GM13976 (cell line): ENCODE data around the gene HMGN1.
"Not testable (repeated sequence)": the region's sequence is repeated elsewhere in the genome, so short reads cannot be mapped to it uniquely, and the experiment has no call there.

Experiments used
- DNase-seq: peaks from one replicate; pipeline ENCODE4 v3.0.0; 2012; ENCODE audit warnings: low spot score
- in situ Hi-C: fragments of 300-500 bp; cut with MboI; formaldehyde crosslinking; loops from one replicate; pipeline ENCODE4 v1.12.0; 2022; ENCODE audit warnings: low sequenced_read_pairs, mixed read lengths, inconsistent platforms; ENCODE audit not compliant: unreplicated experiment
- TF ChIP-seq, protein P1 (sequence below): IDR thresholded peaks from 2 replicates; pipeline ENCODE4 v1.5.1; 2012; ENCODE audit warnings: borderline replicate concordance, mild to moderate bottlenecking; ENCODE audit not compliant: insufficient read depth; ENCODE audit errors: extremely low read depth, missing control alignments, control extremely low read depth

Gene HMGN1

DNA sequence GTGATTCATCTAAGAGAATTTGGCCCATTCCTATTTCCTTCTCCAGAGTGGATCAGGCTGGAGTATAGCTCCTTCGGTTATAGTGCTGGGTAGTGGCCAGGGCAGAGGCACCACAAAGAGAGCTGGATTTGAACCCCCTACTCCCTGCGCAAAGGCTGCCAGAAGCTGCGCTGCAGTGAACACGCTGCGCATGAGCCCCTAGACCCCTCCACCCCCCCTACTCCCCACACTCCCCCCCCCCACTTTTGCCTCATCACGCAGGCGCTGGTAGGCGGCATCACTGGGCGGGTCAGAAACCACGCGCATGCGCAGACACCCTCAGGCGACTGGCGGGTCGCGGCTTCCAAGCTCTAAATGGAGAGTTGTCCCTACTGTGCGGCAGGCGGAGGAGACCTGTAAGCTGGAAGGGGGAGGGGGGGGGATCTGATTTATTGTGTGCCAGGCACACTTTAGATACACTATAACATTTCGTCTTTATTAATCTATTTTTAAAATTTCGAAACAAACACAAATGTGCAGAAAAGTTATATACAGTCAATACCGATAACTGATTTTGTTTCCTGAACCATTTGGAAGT, 38.7 kb upstream of the HMGN1 start:
- TF ChIP-seq, protein P1, sequence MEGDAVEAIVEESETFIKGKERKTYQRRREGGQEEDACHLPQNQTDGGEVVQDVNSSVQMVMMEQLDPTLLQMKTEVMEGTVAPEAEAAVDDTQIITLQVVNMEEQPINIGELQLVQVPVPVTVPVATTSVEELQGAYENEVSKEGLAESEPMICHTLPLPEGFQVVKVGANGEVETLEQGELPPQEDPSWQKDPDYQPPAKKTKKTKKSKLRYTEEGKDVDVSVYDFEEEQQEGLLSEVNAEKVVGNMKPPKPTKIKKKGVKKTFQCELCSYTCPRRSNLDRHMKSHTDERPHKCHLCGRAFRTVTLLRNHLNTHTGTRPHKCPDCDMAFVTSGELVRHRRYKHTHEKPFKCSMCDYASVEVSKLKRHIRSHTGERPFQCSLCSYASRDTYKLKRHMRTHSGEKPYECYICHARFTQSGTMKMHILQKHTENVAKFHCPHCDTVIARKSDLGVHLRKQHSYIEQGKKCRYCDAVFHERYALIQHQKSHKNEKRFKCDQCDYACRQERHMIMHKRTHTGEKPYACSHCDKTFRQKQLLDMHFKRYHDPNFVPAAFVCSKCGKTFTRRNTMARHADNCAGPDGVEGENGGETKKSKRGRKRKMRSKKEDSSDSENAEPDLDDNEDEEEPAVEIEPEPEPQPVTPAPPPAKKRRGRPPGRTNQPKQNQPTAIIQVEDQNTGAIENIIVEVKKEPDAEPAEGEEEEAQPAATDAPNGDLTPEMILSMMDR: no peak
- DNase-seq: peak; percentile 95
- in situ Hi-C loops: loop anchor here (25.0 kb wide), 1 partner anchor 200 kb away; the partner anchor contains the start of gene PSMG1

DNA sequence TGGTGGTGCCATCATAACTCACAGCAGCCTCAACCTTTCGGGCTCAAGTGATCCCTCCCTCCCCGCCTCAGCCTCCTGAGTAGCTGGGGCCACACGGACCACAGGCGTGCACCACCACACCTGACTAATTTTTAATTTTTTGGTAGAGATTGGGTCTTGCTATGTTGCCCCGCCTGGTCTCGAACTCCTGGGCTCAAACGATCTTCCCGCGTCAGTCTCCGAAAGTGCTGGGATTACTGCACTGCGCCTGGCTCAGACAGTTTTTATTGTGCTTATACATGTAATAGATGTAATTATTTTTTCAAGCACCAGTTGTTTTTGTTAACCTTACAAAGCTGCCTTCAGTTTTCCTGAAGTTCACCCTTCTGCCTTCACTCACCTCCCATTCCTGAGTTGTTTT, 38.0 kb upstream of the HMGN1 start:
- in situ Hi-C loops: loop anchor here (25.0 kb wide), 1 partner anchor 200 kb away; the partner anchor contains the start of gene PSMG1
- no peak for DNase-seq

DNA sequence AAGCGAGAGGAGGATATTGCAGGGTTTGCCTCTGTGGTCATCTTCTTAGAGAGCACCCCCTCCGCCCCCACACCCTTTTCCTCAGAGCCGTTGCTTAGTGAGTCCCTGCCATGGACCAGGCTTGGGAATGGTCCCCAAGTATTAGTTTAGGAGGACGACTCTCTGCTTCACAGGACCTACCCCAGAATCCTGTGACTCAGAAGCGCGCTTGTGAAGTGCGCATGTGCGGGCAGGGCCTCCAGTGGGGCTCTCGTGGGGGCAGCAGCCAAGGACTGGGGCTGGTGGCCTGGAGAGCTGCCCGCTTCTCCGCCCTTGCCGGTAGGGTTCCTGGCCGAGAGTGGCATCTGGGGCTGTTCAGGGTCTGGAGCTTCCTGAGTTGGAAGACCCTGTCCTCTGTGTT, 37.3 kb upstream of the HMGN1 start:
- TF ChIP-seq, protein P1: no peak
- DNase-seq: no peak
- in situ Hi-C loops: loop anchor here (25.0 kb wide), 1 partner anchor 199 kb away; the partner anchor contains the start of gene PSMG1

More for the DNA sequence above, 38.0 kb upstream of the HMGN1 start:
- TF ChIP-seq, protein P1: no peak

DNA sequence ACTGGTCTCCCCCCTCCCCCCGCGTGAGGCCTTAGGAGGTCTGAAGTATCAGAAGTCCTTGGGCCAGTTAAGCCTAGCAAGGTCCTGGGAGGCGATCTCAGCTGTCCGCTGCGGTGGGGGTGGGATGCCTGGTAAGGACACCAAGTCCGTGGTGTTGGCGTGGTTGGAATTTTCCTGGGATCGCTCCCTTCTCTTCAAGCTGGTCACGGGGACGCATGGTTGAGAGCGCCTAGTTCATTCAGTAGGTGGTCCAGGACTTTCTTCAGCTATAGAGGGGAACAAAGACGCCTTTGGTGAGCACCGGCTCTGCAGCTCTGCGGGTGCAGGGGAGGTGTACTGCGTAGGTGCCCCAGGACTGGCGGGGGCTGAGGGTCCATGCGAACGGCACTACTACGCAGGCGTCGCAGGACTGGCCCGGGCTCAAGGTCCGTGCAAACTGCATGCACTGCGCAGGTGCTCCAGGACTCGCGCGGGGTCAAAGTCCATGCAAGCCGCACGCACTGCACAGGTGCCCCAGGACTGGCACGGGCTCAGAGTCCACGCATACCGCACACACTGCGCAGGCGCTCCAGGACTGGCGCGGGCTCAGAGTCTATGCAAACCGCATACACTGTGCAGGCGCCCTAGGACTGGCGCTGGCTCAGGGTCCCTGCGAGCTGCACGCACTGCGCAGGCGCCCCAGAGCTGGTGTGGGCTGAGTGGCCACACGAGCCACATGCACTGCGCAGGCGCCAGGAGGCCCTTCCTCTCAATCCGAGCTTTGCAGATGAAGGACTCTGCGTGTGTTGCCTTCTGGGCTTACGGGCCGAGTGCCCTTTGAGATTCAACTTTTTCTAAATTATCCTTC, 36.6 kb upstream of the HMGN1 start:
- TF ChIP-seq, protein P1: no peak
- DNase-seq: peak; percentile 80
- in situ Hi-C loops: loop anchor here (25.0 kb wide), 1 partner anchor 198 kb away; the partner anchor contains the start of gene PSMG1

DNA sequence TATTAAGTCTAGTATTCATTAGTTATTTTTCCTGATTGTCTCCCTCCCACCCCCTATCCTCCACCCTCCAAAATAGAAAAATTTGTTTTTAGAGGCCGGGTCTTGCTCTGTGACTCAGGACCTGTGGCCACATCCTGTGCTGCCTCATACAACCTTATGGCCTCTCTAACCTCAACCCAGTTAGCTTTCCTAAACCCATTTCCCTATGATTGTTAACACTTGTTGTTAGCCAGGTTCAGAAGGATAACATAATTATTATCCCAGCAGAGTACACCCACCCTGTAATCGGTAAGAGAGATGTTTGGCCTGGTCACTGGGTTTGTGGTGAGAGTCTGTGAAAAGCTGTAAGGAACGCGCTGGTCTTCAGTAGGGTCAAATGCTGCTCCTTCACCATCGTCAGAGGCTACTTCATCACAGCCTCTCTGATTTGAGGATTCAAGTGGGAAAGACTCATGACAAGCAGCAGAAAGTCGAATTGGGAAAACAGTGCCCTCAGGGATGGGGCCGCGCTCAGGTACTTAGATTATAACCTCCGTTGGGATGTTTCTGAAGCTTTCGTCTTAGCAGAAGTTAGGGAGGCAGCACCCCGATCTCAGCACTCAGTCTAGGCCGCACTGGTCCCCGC, 35.9 kb upstream of the HMGN1 start:
- in situ Hi-C loops: loop anchor here (25.0 kb wide), 1 partner anchor 197 kb away; the partner anchor contains the start of gene PSMG1
- TF ChIP-seq, protein P1: no peak
- no peak for DNase-seq

DNA sequence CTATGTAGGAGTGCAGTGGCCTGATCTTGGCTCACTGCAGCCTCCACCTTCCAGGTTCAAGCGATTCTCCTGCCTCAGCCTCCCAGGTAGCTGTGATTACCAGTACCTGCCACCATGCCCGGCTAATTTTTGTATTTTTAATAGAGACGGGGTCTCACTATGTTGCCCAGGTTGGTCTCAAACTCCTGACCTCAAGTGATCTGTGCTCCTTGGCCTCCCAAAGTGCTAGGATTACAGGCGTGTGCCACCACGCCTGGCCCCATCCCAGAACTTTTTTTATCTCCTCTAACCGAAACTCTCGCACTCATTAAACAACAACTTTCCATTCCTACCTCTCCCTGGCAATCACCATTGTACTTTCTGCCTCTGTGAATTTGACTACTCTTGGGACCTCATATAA, 33.2 kb upstream of the HMGN1 start:
- in situ Hi-C loops: loop anchor here (25.0 kb wide), 1 partner anchor 195 kb away; the partner anchor contains the start of gene PSMG1
- DNase-seq: not testable (repeated sequence)
